Glomerular endothelial cell (primary cell): ENCODE results near the gene RAPGEF4. TPM values are rescaled to one million over a fixed set of nuclear protein-coding genes. Genes with fewer than 3 reads are reported as not detected.
A peak's percentile ranks its signal among the peaks of the same experiment; 100 is the strongest.

ENCODE experiments used
- DNase-seq: peaks from one replicate; pipeline ENCODE4 v3.0.0-alpha.2; 2011; ENCODE audit warnings: low read depth, low spot score; ENCODE audit errors: extremely low read depth
- total RNA-seq: library from RNA; depleted of rRNA; stranded (reverse); fragments of >200 nt; gene quantifications from 2 replicates; pipeline ENCODE4 v1.2.3, GENCODE V29; 2015

RAPGEF4 gene
- total RNA-seq, 1 donor from 2014 or later: 5.1 TPM

GRCh38 chr2:173051463-173052215 lies 316.0 kb downstream of the RAPGEF4 start:
- DNase-seq: no peak

GRCh38 chr2:173053043-173053699 lies 317.5 kb downstream of the RAPGEF4 start:
- no peak for DNase-seq

GRCh38 chr2:173054466-173054865 lies 318.8 kb downstream of the RAPGEF4 start:
- DNase-seq: no peak

GRCh38 chr2:173056705-173057364 lies 321.2 kb downstream of the RAPGEF4 start:
- no peak for DNase-seq

- no peak for DNase-seq
Observed at GRCh38 chr2:173058097-173058496, 322.5 kb downstream of the RAPGEF4 start.

- DNase-seq: no peak
Observed at GRCh38 chr2:173058673-173059072, 323.0 kb downstream of the RAPGEF4 start.

GRCh38 chr2:173059292-173059691 lies 323.6 kb downstream of the RAPGEF4 start:
- no peak for DNase-seq

- no peak for DNase-seq
Observed at GRCh38 chr2:173059971-173060461, 324.4 kb downstream of the RAPGEF4 start.

- no peak for DNase-seq
Observed at GRCh38 chr2:173062801-173063200, 327.2 kb downstream of the RAPGEF4 start.

GRCh38 chr2:173064151-173064805 lies 328.6 kb downstream of the RAPGEF4 start:
- DNase-seq: no peak

- DNase-seq: no peak
Observed at GRCh38 chr2:173066887-173067676, 331.4 kb downstream of the RAPGEF4 start.

GRCh38 chr2:173075056-173075780 lies 339.6 kb downstream of the RAPGEF4 start:
- no peak for DNase-seq

GRCh38 chr2:173075781-173076580 lies 340.3 kb downstream of the RAPGEF4 start, which contains the start of gene MAP3K20:
Gene MAP3K20, plus strand, starts transcription at chr2:173075846. Its CDS starts 15,186 bp downstream, at chr2:173091032.
- DNase-seq: no peak

- peak; percentile 39 for DNase-seq
Observed at GRCh38 chr2:173076581-173077345, 341.1 kb downstream of the RAPGEF4 start.

- DNase-seq: no peak
Observed at GRCh38 chr2:173077506-173078177, 342.0 kb downstream of the RAPGEF4 start.

- no peak for DNase-seq
Observed at GRCh38 chr2:173079141-173079540, 343.5 kb downstream of the RAPGEF4 start.
